SK-N-SH (cell line): Measurements from ENCODE around the gene NAV2. TPM values are rescaled to one million over a fixed set of nuclear protein-coding genes. Genes with fewer than 3 reads are reported as not detected.

Experiments
- CTCF ChIA-PET: fragments of 300-600, 350-600 bp; formaldehyde crosslinking; extraction: SDS; loops from one replicate; lab custom pipeline; 2021; lab: Yijun Ruan, JAX
- POLR2A ChIA-PET: fragments of 350-600 bp; sonication (Branson Sonifier 250); formaldehyde crosslinking; extraction: SDS; loops from one replicate; lab custom pipeline; 2020; ENCODE audit warnings: antibody characterized with exemption, inconsistent platforms; lab: Yijun Ruan, JAX
- DNase-seq: peaks from one replicate; pipeline ENCODE4 v3.0.0; 2012
- H2AFZ ChIP-seq: fragments of 200-600 bp; sonication (generic); 2 replicates; pipeline ENCODE4 v1.8.1; 2016; ENCODE audit warnings: antibody characterized with exemption, mild to moderate bottlenecking, low read depth
- H3F3A ChIP-seq: fragments of 200-600 bp; sonication (generic); replicated peaks from 2 replicates; pipeline ENCODE3; 2016; ENCODE audit warnings: antibody characterized with exemption, mild to moderate bottlenecking; ENCODE audit not compliant: insufficient read depth
- H3K27ac ChIP-seq, 2 experiments: fragments of 200-500 bp in 1 of 2; fragments of 200-600 bp in 1 of 2; sonication (Bioruptor generic) in 1 of 2; sonication (generic), shearing (Covaris generic) in 1 of 2; 2 replicates each; pipeline versions ENCODE4 v1.5.1 to v1.6.1; 2014 to 2016; ENCODE audit warnings: low read depth in 2 of 2, inconsistent platforms in 1 of 2, low read length in 1 of 2, mild to moderate bottlenecking in 1 of 2, mixed read lengths in 1 of 2
- H3K27me3 ChIP-seq: fragments of 200-600 bp; sonication (generic), shearing (Covaris generic); 2 replicates; pipeline ENCODE4 v1.6.1; 2016; ENCODE audit warnings: mixed run types; ENCODE audit not compliant: insufficient read depth
- H3K36me3 ChIP-seq, 2 experiments: fragments of 200-500 bp in 1 of 2; fragments of 200-600 bp in 1 of 2; sonication (Bioruptor generic) in 1 of 2; sonication (generic) in 1 of 2; replicated peaks in 1 of 2; 2 replicates each; pipeline versions ENCODE3 to v1.5.1; 2014 to 2016; ENCODE audit warnings: low read length in 1 of 2, mild to moderate bottlenecking in 1 of 2; ENCODE audit not compliant: insufficient read depth in 2 of 2, control insufficient read depth in 1 of 2
- H3K4me1 ChIP-seq, 2 experiments: fragments of 200-500 bp in 1 of 2; fragments of 200-600 bp in 1 of 2; sonication (Bioruptor generic) in 1 of 2; sonication (generic), shearing (Covaris generic) in 1 of 2; 2 replicates each; pipeline versions ENCODE4 v1.5.1 to v1.6.1; 2014 to 2016; ENCODE audit warnings: low read depth in 1 of 2, low read length in 1 of 2, mixed run types in 1 of 2; ENCODE audit not compliant: insufficient read depth in 2 of 2, control insufficient read depth in 1 of 2
- H3K4me2 ChIP-seq: fragments of 200-600 bp; sonication (generic), shearing (Covaris generic); 2 replicates; pipeline ENCODE4 v1.6.1; 2017; ENCODE audit warnings: mixed run types
- H3K4me3 ChIP-seq, 2 experiments: fragments of 200-500 bp in 1 of 2; fragments of 200-600 bp in 1 of 2; sonication (Bioruptor generic) in 1 of 2; sonication (generic), shearing (Covaris generic) in 1 of 2; 2 replicates each; pipeline versions ENCODE4 v1.5.1 to v1.8.1; 2014 to 2016; ENCODE audit warnings: low read depth in 2 of 2, inconsistent platforms in 1 of 2, low read length in 1 of 2, mild to moderate bottlenecking in 1 of 2, mixed read lengths in 1 of 2, moderate library complexity in 1 of 2
- H3K79me2 ChIP-seq: fragments of 200-600 bp; sonication (generic); 2 replicates; pipeline ENCODE4 v1.8.1; 2017; ENCODE audit warnings: mild to moderate bottlenecking; ENCODE audit not compliant: insufficient read depth
- H3K9ac ChIP-seq: fragments of 200-600 bp; sonication (generic); 2 replicates; pipeline ENCODE4 v1.6.1; 2017; ENCODE audit warnings: mixed run types
- H3K9me2 ChIP-seq: fragments of 200-600 bp; sonication (generic); 2 replicates; pipeline ENCODE4 v1.6.1; 2017; ENCODE audit warnings: mixed run types
- H3K9me3 ChIP-seq: fragments of 200-600 bp; sonication (generic); 2 replicates; pipeline ENCODE4 v1.6.1; 2017; ENCODE audit warnings: mixed run types, mild to moderate bottlenecking, moderate library complexity
- H4K20me1 ChIP-seq: fragments of 200-600 bp; sonication (generic); 2 replicates; pipeline ENCODE4 v1.6.1; 2017; ENCODE audit warnings: mild to moderate bottlenecking, mixed run types; ENCODE audit not compliant: insufficient read depth
- CTCF ChIP-seq: fragments of 200-600 bp; sonication (generic); IDR thresholded peaks from 2 replicates; pipeline ENCODE4 v1.6.1; 2017; ENCODE audit warnings: antibody characterized with exemption, mild to moderate bottlenecking, moderate library complexity
- FOSL2 ChIP-seq: IDR thresholded peaks from 2 replicates; pipeline ENCODE4 v1.4.0; 2012; ENCODE audit warnings: low read depth, mild to moderate bottlenecking, moderate library complexity, borderline replicate concordance
- RCOR1 ChIP-seq: fragments of 150-350 bp; IDR thresholded peaks from 2 replicates; pipeline ENCODE4 v1.6.1; 2017; ENCODE audit warnings: antibody characterized with exemption, low read length
- REST ChIP-seq: IDR thresholded peaks from 2 replicates; pipeline ENCODE4 v1.6.1; 2012; ENCODE audit warnings: mild to moderate bottlenecking, low read depth, low read length, moderate library complexity
- SIN3A ChIP-seq: IDR thresholded peaks from 2 replicates; pipeline ENCODE4 v1.6.1; 2012; ENCODE audit warnings: low read depth, mild to moderate bottlenecking, low read length, moderate library complexity, borderline replicate concordance
- WGBS: methylation state at CpG from one replicate; pipeline ENCODE4 v1.1.6; 2017; ENCODE audit warnings: low lambda C conversion rate; 5-methylcytosine and 5-hydroxymethylcytosine counted together
- polyA plus RNA-seq, 3 experiments: library from polyadenylated mRNA; depleted of rRNA; stranded (reverse); fragments of >200 nt; gene quantifications; 2 replicates each; pipeline ENCODE4 v1.2.3, GENCODE V29; 2012

The NAV2 gene
- polyA plus RNA-seq, 1 of the 3 experiments (the other 2 are of a cell fraction), result 26.2 TPM

GRCh38 chr11:20014067-20014402, 301.4 kb downstream of the NAV2 start:
- CTCF ChIA-PET, result no interaction called here
- 41% methylated on average over 2 of the region's 2 CpGs for WGBS

More at GRCh38 chr11:20014067-20014402, 301.4 kb downstream of the NAV2 start:
- Histone ChIP-seq H3K4me3 (no peak overlapping the region), H3K9me3 (no peaks in the 10 kb centered on the region), H4K20me1 (no peaks in the 10 kb centered on the region; the same call in 1 of the 2 replicates)
- no peak for TF ChIP-seq CTCF
- no peak for TF ChIP-seq SIN3A
- TF ChIP-seq FOSL2, result no peak
- no peak for TF ChIP-seq RCOR1
- TF ChIP-seq REST, result no peak
- TF ChIP-seq, all 33 proteins: peak for 0
- Histone ChIP-seq H3K4me2 (no peak overlapping the region), H3K27me3 (no peaks in the 10 kb centered on the region), H3K9ac (no peak overlapping the region), H3K79me2 (peaks cover 90% of the 10 kb centered on the region), H3K4me1 (peaks cover 0 to 25% of the 10 kb centered on the region in 2 experiments; a peak in 2 of 4 replicates), H3K36me3 (peaks cover 16 to 17% of the 10 kb centered on the region in 2 experiments), H3K27ac (no peak overlapping the region), H2AFZ (no peak overlapping the region), H3F3A (peaks cover 18% of the 10 kb centered on the region), H3K9me2 (no peaks in the 10 kb centered on the region)
- POLR2A ChIA-PET, result no interaction called here
- DNase-seq, result no peak
